ENCODE results near the gene GUCA2B. TPM values are rescaled to one million over a fixed set of nuclear protein-coding genes. Genes with fewer than 3 reads are reported as not detected.
A peak's percentile ranks its signal among the peaks of the same experiment; 100 is the strongest.

GUCA2B gene
- total RNA-seq, 1 experiment from 2014 or later, result not detected

GRCh38 chr1:42139444-42139843 lies 13.8 kb upstream of the GUCA2B start:
- in situ Hi-C loops (cut with HindIII; ENCODE audit: low pct_unique_long_range_greater_than_20kb, low sequenced_read_pairs), result no loop called here
- DNase-seq (ENCODE audit: low read depth, low spot score), result no peak

GRCh38 chr1:42140191-42140590 lies 13.0 kb upstream of the GUCA2B start:
- in situ Hi-C loops (cut with HindIII; ENCODE audit: low pct_unique_long_range_greater_than_20kb, low sequenced_read_pairs), result no loop called here
- DNase-seq (ENCODE audit: low read depth, low spot score), result no peak

- no peak for DNase-seq (ENCODE audit: low read depth, low spot score)
- in situ Hi-C loops (cut with HindIII; ENCODE audit: low pct_unique_long_range_greater_than_20kb, low sequenced_read_pairs), result no loop called here
These were observed 11.2 kb upstream of the GUCA2B start for GRCh38 chr1:42141978-42142377.

GRCh38 chr1:42142894-42143675 lies 10.1 kb upstream of the GUCA2B start:
- in situ Hi-C loops (cut with HindIII; ENCODE audit: low pct_unique_long_range_greater_than_20kb, low sequenced_read_pairs), result no loop called here
- peak; percentile 5 for DNase-seq (ENCODE audit: low read depth, low spot score)

GRCh38 chr1:42143896-42144710 lies 9.1 kb upstream of the GUCA2B start:
- in situ Hi-C loops (cut with HindIII; ENCODE audit: low pct_unique_long_range_greater_than_20kb, low sequenced_read_pairs), result no loop called here
- no peak for DNase-seq (ENCODE audit: low read depth, low spot score)

GRCh38 chr1:42144711-42145388 lies 8.4 kb upstream of the GUCA2B start:
- in situ Hi-C loops (cut with HindIII; ENCODE audit: low pct_unique_long_range_greater_than_20kb, low sequenced_read_pairs), result no loop called here
- no peak for DNase-seq (ENCODE audit: low read depth, low spot score)

GRCh38 chr1:42145389-42145716 lies 7.9 kb upstream of the GUCA2B start:
- no peak for DNase-seq (ENCODE audit: low read depth, low spot score)
- in situ Hi-C loops (cut with HindIII; ENCODE audit: low pct_unique_long_range_greater_than_20kb, low sequenced_read_pairs), result no loop called here

GRCh38 chr1:42145764-42146625 lies 7.2 kb upstream of the GUCA2B start:
- DNase-seq (ENCODE audit: low read depth, low spot score), result no peak
- in situ Hi-C loops (cut with HindIII; ENCODE audit: low pct_unique_long_range_greater_than_20kb, low sequenced_read_pairs), result no loop called here

- in situ Hi-C loops (cut with HindIII; ENCODE audit: low pct_unique_long_range_greater_than_20kb, low sequenced_read_pairs), result no loop called here
- DNase-seq (ENCODE audit: low read depth, low spot score), result peak; percentile 63
These were observed 6.4 kb upstream of the GUCA2B start for GRCh38 chr1:42146626-42147320.

- in situ Hi-C loops (cut with HindIII; ENCODE audit: low pct_unique_long_range_greater_than_20kb, low sequenced_read_pairs), result no loop called here
These were observed 5.0 kb upstream of the GUCA2B start for GRCh38 chr1:42148166-42148565.

GRCh38 chr1:42150651-42151050 lies 2.6 kb upstream of the GUCA2B start:
- in situ Hi-C loops (cut with HindIII; ENCODE audit: low pct_unique_long_range_greater_than_20kb, low sequenced_read_pairs), result no loop called here
- no peak for DNase-seq (ENCODE audit: low read depth, low spot score)

More at GRCh38 chr1:42148166-42148565, 5.0 kb upstream of the GUCA2B start:
- DNase-seq (ENCODE audit: low read depth, low spot score), result no peak

- no peak for DNase-seq (ENCODE audit: low read depth, low spot score)
- in situ Hi-C loops (cut with HindIII; ENCODE audit: low pct_unique_long_range_greater_than_20kb, low sequenced_read_pairs), result no loop called here
These were observed 1.1 kb upstream of the GUCA2B start for GRCh38 chr1:42152119-42152518.

GRCh38 chr1:42153624-42154023 lies 414 bp downstream of the GUCA2B start:
- in situ Hi-C loops (cut with HindIII; ENCODE audit: low pct_unique_long_range_greater_than_20kb, low sequenced_read_pairs), result no loop called here
- DNase-seq (ENCODE audit: low read depth, low spot score), result no peak

GRCh38 chr1:42154685-42155084 lies 1.5 kb downstream of the GUCA2B start:
- DNase-seq (ENCODE audit: low read depth, low spot score), result no peak
- in situ Hi-C loops (cut with HindIII; ENCODE audit: low pct_unique_long_range_greater_than_20kb, low sequenced_read_pairs), result no loop called here

GRCh38 chr1:42155362-42155761 lies 2.2 kb downstream of the GUCA2B start:
- DNase-seq (ENCODE audit: low read depth, low spot score), result no peak
- in situ Hi-C loops (cut with HindIII; ENCODE audit: low pct_unique_long_range_greater_than_20kb, low sequenced_read_pairs), result no loop called here

GRCh38 chr1:42157667-42158066 lies 4.5 kb downstream of the GUCA2B start:
- DNase-seq (ENCODE audit: low read depth, low spot score), result peak; percentile 31
- in situ Hi-C loops (cut with HindIII; ENCODE audit: low pct_unique_long_range_greater_than_20kb, low sequenced_read_pairs), result no loop called here

- in situ Hi-C loops (cut with HindIII; ENCODE audit: low pct_unique_long_range_greater_than_20kb, low sequenced_read_pairs), result no loop called here
- no peak for DNase-seq (ENCODE audit: low read depth, low spot score)
These were observed 5.0 kb downstream of the GUCA2B start for GRCh38 chr1:42158189-42158588.

Measured in SK-MEL-5 (cell line).